H9 (cell line): ENCODE data around the gene LRRC8B. TPM values are rescaled to one million over a fixed set of nuclear protein-coding genes. Genes with fewer than 3 reads are reported as not detected.
"Not testable (repeated sequence)": the region's sequence is repeated elsewhere in the genome, so short reads cannot be mapped to it uniquely, and the experiment has no call there.

Experiments used
- DNase-seq: peaks from one replicate; pipeline ENCODE4 v3.0.0-alpha.2; 2017
- H2AFZ ChIP-seq: one replicate; pipeline ENCODE4 v1.6.1; 2013; ENCODE audit warnings: mild to moderate bottlenecking, low read length, control low read depth, moderate library complexity
- H2AK5ac ChIP-seq: 2 replicates; pipeline ENCODE4 v1.6.1; 2013; ENCODE audit warnings: low read length, control low read depth, mixed read lengths; ENCODE audit not compliant: insufficient read length
- H2BK120ac ChIP-seq: one replicate; pipeline ENCODE4 v1.6.1; 2013; ENCODE audit warnings: low read depth, mild to moderate bottlenecking, low read length, control low read depth, inconsistent platforms; ENCODE audit not compliant: poor library complexity, severe bottlenecking
- H2BK12ac ChIP-seq: 2 replicates; pipeline ENCODE4 v1.6.1; 2013; ENCODE audit warnings: low read length, control low read depth, mixed read lengths, low read depth; ENCODE audit not compliant: insufficient read length
- H2BK15ac ChIP-seq: 2 replicates; pipeline ENCODE4 v1.6.1; 2013; ENCODE audit warnings: low read depth, low read length, control low read depth
- H2BK20ac ChIP-seq: one replicate; pipeline ENCODE4 v1.6.1; 2013; ENCODE audit warnings: low read depth, mild to moderate bottlenecking, low read length, control low read depth, inconsistent platforms; ENCODE audit not compliant: poor library complexity, severe bottlenecking
- H2BK5ac ChIP-seq: 2 replicates; pipeline ENCODE4 v1.6.1; 2013; ENCODE audit warnings: low read length, control low read depth, mixed read lengths; ENCODE audit not compliant: insufficient read length
- H3K14ac ChIP-seq: 2 replicates; pipeline ENCODE4 v1.6.1; 2013; ENCODE audit warnings: low read length, control low read depth; ENCODE audit not compliant: insufficient read depth
- H3K18ac ChIP-seq: 2 replicates; pipeline ENCODE4 v1.6.1; 2013; ENCODE audit warnings: low read depth, mild to moderate bottlenecking, mixed read lengths, low read length, control low read depth; ENCODE audit not compliant: insufficient read length
- H3K23ac ChIP-seq: 2 replicates; pipeline ENCODE4 v1.6.1; 2013; ENCODE audit warnings: low read length, control low read depth, mixed read lengths, low read depth; ENCODE audit not compliant: insufficient read length
- H3K23me2 ChIP-seq: 2 replicates; pipeline ENCODE4 v1.6.1; 2013; ENCODE audit warnings: low read depth, mild to moderate bottlenecking, mixed read lengths, low read length, control low read depth; ENCODE audit not compliant: insufficient read length, poor library complexity, severe bottlenecking
- H3K27ac ChIP-seq: 2 replicates; pipeline ENCODE4 v1.5.1; 2013; ENCODE audit warnings: low read length, control low read depth, mixed read lengths, low read depth; ENCODE audit not compliant: insufficient read length
- H3K27me3 ChIP-seq: 2 replicates; pipeline ENCODE4 v1.6.1; 2013; ENCODE audit warnings: low read length, control low read depth, inconsistent platforms; ENCODE audit not compliant: insufficient read depth
- H3K4ac ChIP-seq: 2 replicates; pipeline ENCODE4 v1.6.1; 2013; ENCODE audit warnings: low read depth, mild to moderate bottlenecking, control low read depth, inconsistent platforms, low read length, moderate library complexity
- H3K4me1 ChIP-seq: 2 replicates; pipeline ENCODE4 v1.6.1; 2013; ENCODE audit warnings: low read length, control low read depth, inconsistent platforms; ENCODE audit not compliant: insufficient read depth
- H3K4me2 ChIP-seq: 2 replicates; pipeline ENCODE4 v1.6.1; 2013; ENCODE audit warnings: low read length, control low read depth, mixed read lengths; ENCODE audit not compliant: insufficient read length, insufficient read depth
- H3K56ac ChIP-seq: 2 replicates; pipeline ENCODE4 v1.6.1; 2013; ENCODE audit warnings: low read depth, mild to moderate bottlenecking, mixed read lengths, low read length, control low read depth; ENCODE audit not compliant: insufficient read length
- H3K79me1 ChIP-seq: 2 replicates; pipeline ENCODE4 v1.6.1; 2013; ENCODE audit warnings: low read depth, mild to moderate bottlenecking, moderate library complexity, low read length, control low read depth, inconsistent platforms; ENCODE audit not compliant: insufficient read depth, poor library complexity, severe bottlenecking
- H3K79me2 ChIP-seq: 2 replicates; pipeline ENCODE4 v1.6.1; 2013; ENCODE audit warnings: low read length, control low read depth, inconsistent platforms; ENCODE audit not compliant: insufficient read depth
- H3K9ac ChIP-seq: 2 replicates; pipeline ENCODE4 v1.6.1; 2013; ENCODE audit warnings: low read length, control low read depth, mixed read lengths; ENCODE audit not compliant: insufficient read length; ENCODE audit errors: extremely low read depth
- H3K9me3 ChIP-seq: one replicate; pipeline ENCODE4 v1.6.1; 2013; ENCODE audit warnings: low read depth, low read length, inconsistent platforms; ENCODE audit not compliant: control insufficient read depth
- H3T11ph ChIP-seq: one replicate; pipeline ENCODE4 v1.6.1; 2013; ENCODE audit warnings: mild to moderate bottlenecking, low read length, control low read depth, inconsistent platforms
- H4K20me1 ChIP-seq: one replicate; pipeline ENCODE4 v1.6.1; 2013; ENCODE audit not compliant: control insufficient read depth, insufficient read length, insufficient read depth
- H4K5ac ChIP-seq: 2 replicates; pipeline ENCODE4 v1.6.1; 2013; ENCODE audit warnings: low read depth, mild to moderate bottlenecking, mixed read lengths, low read length, control low read depth; ENCODE audit not compliant: insufficient read length
- H4K8ac ChIP-seq: replicated peaks from 2 replicates; pipeline ENCODE4 v1.6.1; 2013; ENCODE audit warnings: low read length, control low read depth, mixed read lengths, low read depth; ENCODE audit not compliant: insufficient read length
- H4K91ac ChIP-seq: 2 replicates; pipeline ENCODE4 v1.6.1; 2013; ENCODE audit warnings: low read depth, mild to moderate bottlenecking, moderate library complexity, mixed read lengths, low read length, control low read depth; ENCODE audit not compliant: insufficient read length
- H3K27ac Mint-ChIP-seq, 3 experiments: 2 replicates in 2 of 3; 3 replicates in 1 of 3; pipeline ENCODE4 v1.8.0; 2020 to 2021; ENCODE audit warnings: mixed read lengths in 3 of 3, mild to moderate bottlenecking in 1 of 3, moderate library complexity in 1 of 3
- H3K27me3 Mint-ChIP-seq: 2 replicates; pipeline ENCODE4 v1.8.0; 2021; ENCODE audit warnings: low read depth, mild to moderate bottlenecking, moderate library complexity, mixed read lengths
- H3K36me3 Mint-ChIP-seq, 3 experiments: 2 replicates in 2 of 3; 3 replicates in 1 of 3; pipeline ENCODE4 v1.8.0; 2020 to 2021; ENCODE audit warnings: low read depth in 3 of 3, mixed read lengths in 3 of 3; ENCODE audit not compliant: insufficient read depth in 1 of 3
- H3K4me1 Mint-ChIP-seq, 2 experiments: 2 replicates each; pipeline ENCODE4 v1.8.0; 2020; ENCODE audit warnings: mixed read lengths in 2 of 2
- H3K4me3 Mint-ChIP-seq, 2 experiments: 2 replicates in 1 of 2; 3 replicates in 1 of 2; pipeline ENCODE4 v1.8.0; 2020 to 2021; ENCODE audit warnings: mild to moderate bottlenecking in 2 of 2, mixed read lengths in 2 of 2, moderate library complexity in 1 of 2
- H3K9me3 Mint-ChIP-seq, 2 experiments: 2 replicates in 1 of 2; 3 replicates in 1 of 2; pipeline ENCODE4 v1.8.0; 2020; ENCODE audit warnings: mild to moderate bottlenecking in 2 of 2, mixed read lengths in 2 of 2, moderate library complexity in 1 of 2
- WGBS: extraction: QIAGEN DNeasy Blood & Tissue Kit; methylation state at CpG from one replicate; pipeline ENCODE4 v1.1.7; 2013; ENCODE audit warnings: missing lambda C conversion rate, low lambda C conversion rate, mixed read lengths; ENCODE audit not compliant: insufficient read length; ENCODE audit errors: extremely low coverage; 5-methylcytosine and 5-hydroxymethylcytosine counted together
- total RNA-seq: library from RNA; stranded (reverse); gene quantifications from 2 replicates; pipeline ENCODE4 v1.2.1, GENCODE V29; 2021
- TF ChIP-seq, protein P1 (sequence below): fragments of 200-600 bp; sonication (generic); conservative IDR thresholded peaks from 3 replicates; pipeline ENCODE4 v1.8.0; 2021; ENCODE audit warnings: antibody characterized with exemption, mild to moderate bottlenecking

The LRRC8B gene
- total RNA-seq, 1 experiment from 2014 or later, result 33.2 TPM

DNA sequence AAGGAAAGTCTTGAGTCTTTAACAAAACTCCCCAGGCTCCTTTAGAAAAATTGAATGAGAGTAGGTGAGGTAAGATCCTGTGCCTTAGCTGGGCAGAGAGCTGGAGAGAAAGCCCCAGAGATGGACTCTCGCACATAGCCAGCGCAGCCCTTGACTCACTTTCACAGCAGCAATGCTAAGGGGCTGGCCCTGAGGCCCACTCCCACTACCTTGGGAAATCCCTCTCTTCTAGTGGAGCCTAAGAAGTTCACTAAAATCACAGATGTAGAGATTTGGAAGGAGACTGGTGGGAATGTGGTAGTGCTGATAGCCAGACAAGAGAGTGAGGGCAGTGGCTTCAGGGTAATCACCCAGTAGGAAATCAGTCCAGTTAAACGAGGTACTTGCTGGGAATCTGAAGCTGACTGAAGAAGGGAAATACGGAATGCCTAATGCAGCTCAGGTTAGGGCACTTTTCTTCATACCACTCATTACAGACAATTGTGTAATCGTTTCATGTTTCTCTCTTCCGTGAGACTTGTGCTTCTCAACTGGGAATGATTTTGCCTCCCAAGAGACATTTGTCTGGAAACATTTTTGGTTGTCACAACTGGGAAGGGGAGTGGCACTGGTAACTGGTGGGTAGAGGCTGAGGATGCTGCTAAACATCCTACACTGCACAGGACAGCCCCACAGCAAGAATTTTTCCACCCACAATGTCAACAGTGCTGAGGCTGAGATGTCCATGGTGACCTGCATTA is 65.9 kb downstream of the LRRC8B start:
- no peak overlapping the region for H4K8ac ChIP-seq
- H3K27me3 Mint-ChIP-seq, result no peaks in the 10 kb centered on the region
- H2BK20ac ChIP-seq, result no peak overlapping the region
- no peak overlapping the region for H2BK5ac ChIP-seq
- H3K27ac ChIP-seq, result no peak overlapping the region
- no peak overlapping the region for H3K56ac ChIP-seq
- peaks cover 2% of the 10 kb centered on the region; the same call in 1 of the 2 replicates for H3K4me1 ChIP-seq
- no peak overlapping the region for H2AFZ ChIP-seq
- H3K9me3 ChIP-seq, result no peaks in the 10 kb centered on the region
- H3K4ac ChIP-seq, result no peak overlapping the region
- peaks cover 51% of the 10 kb centered on the region in 2 experiments for H3K4me1 Mint-ChIP-seq
- peaks cover 0 to 11% (median 7%) of the 10 kb centered on the region in 3 experiments; a peak in 5 of 7 replicates for H3K36me3 Mint-ChIP-seq
- H3K4me2 ChIP-seq, result no peak overlapping the region
- no peaks in the 10 kb centered on the region for H4K20me1 ChIP-seq
- no peak overlapping the region for H3K4me3 Mint-ChIP-seq
- H3K23me2 ChIP-seq, result no peaks in the 10 kb centered on the region
- no peak overlapping the region for H2BK120ac ChIP-seq
- H3K27ac Mint-ChIP-seq, result peak overlapping the region; percentile 23 to 91 (median 27); a peak in 3 of 7 replicates
- H3K27me3 ChIP-seq, result no peaks in the 10 kb centered on the region
- no peak overlapping the region for H4K91ac ChIP-seq
- no peaks in the 10 kb centered on the region for H3K79me1 ChIP-seq
- no peak for DNase-seq
- H2BK12ac ChIP-seq, result no peak overlapping the region
- H2BK15ac ChIP-seq, result no peak overlapping the region
- TF ChIP-seq, protein P1, sequence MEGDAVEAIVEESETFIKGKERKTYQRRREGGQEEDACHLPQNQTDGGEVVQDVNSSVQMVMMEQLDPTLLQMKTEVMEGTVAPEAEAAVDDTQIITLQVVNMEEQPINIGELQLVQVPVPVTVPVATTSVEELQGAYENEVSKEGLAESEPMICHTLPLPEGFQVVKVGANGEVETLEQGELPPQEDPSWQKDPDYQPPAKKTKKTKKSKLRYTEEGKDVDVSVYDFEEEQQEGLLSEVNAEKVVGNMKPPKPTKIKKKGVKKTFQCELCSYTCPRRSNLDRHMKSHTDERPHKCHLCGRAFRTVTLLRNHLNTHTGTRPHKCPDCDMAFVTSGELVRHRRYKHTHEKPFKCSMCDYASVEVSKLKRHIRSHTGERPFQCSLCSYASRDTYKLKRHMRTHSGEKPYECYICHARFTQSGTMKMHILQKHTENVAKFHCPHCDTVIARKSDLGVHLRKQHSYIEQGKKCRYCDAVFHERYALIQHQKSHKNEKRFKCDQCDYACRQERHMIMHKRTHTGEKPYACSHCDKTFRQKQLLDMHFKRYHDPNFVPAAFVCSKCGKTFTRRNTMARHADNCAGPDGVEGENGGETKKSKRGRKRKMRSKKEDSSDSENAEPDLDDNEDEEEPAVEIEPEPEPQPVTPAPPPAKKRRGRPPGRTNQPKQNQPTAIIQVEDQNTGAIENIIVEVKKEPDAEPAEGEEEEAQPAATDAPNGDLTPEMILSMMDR, result no peak
- H3K14ac ChIP-seq, result no peak overlapping the region; the same call in 1 of the 2 replicates
- H2AK5ac ChIP-seq, result no peak overlapping the region
- no peak overlapping the region for H3K18ac ChIP-seq
- no peaks in the 10 kb centered on the region for H3K79me2 ChIP-seq
- H3T11ph ChIP-seq, result no peak overlapping the region
- no CpG with 5 or more reads among the region's 6 CpGs for WGBS
- H3K9ac ChIP-seq, result peak overlapping the region; percentile 22
- H3K23ac ChIP-seq, result no peak overlapping the region
- H4K5ac ChIP-seq, result no peak overlapping the region
- no peaks in the 10 kb centered on the region for H3K9me3 Mint-ChIP-seq

GRCh38 chr1:89592861-89593302 is 68.3 kb downstream of the LRRC8B start:
- H3K27me3 ChIP-seq, H3K23me2 ChIP-seq, H3K18ac ChIP-seq, H3K4ac ChIP-seq, H2BK12ac ChIP-seq, H3K79me2 ChIP-seq, H3K9me3 Mint-ChIP-seq, H2BK120ac ChIP-seq, H3K4me3 Mint-ChIP-seq, H2BK20ac ChIP-seq, H2AK5ac ChIP-seq, H4K5ac ChIP-seq, H2BK15ac ChIP-seq, H2BK5ac ChIP-seq, H3K9ac ChIP-seq, H4K20me1 ChIP-seq, H3K9me3 ChIP-seq, H3K4me1 ChIP-seq, H3T11ph ChIP-seq, H3K56ac ChIP-seq, H3K23ac ChIP-seq, H3K36me3 Mint-ChIP-seq, H4K91ac ChIP-seq, H3K79me1 ChIP-seq, H3K27ac ChIP-seq, H2AFZ ChIP-seq, H3K4me2 ChIP-seq, H4K8ac ChIP-seq, DNase-seq, H3K14ac ChIP-seq, H3K27me3 Mint-ChIP-seq: not testable (repeated sequence)
- WGBS, result no CpG with 5 or more reads among the region's 13 CpGs
- Mint-ChIP-seq H3K27ac (0 out of 7 replicates have a peak overlapping the region, but pooled peaks of 1 of the 3 experiments have one; percentile 4), H3K4me1 (peaks cover 51 to 60% of the 10 kb centered on the region in 2 experiments)
